NCI-H446 treated with DMSO at 0.1 percent for 48 hours (cell line): ENCODE measurements around the gene LORICRIN.

Source experiments
- DNase-seq: peaks from one replicate; lab custom pipeline; 2025; lab: John Stamatoyannopoulos, UW

LORICRIN gene

DNA sequence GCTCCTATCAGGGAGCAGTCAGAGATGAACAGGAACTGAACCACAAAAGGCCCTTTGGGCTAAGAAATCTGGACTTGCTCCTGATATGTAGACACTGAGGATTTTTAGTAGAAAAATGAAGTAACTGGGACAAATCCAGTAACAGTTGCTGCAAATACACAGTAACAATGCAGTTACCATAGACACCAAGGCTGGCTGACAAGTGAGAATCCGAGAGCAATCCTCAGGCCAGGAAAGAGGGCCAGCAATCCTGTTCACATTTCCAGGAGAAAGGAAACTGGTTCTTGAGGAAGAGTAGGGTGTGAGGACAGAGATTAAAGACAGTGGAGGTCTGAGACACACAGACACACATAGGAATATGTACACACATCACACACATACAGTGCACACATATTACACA, 9.3 kb upstream of the LORICRIN start:
- DNase-seq, result no peak

DNA sequence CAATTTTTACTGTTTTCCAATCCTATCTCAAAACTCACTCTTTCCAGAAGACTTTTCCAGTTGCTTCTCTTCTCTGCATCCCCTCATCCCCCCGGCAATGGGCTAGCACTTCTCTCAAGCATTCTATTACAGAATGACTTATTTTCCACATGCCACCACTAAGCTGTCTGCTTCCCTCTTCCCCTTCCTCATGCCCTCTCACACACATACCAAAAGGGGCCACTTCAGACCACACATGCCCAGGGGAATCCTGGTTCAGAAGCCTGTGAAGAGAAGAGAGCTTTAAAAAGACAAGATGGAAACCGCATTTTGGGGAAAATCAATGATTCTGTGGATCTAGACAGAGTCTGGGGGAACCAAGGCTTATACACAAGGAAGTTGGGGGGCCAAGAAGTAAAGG, 8.4 kb upstream of the LORICRIN start:
- DNase-seq, result no peak

DNA sequence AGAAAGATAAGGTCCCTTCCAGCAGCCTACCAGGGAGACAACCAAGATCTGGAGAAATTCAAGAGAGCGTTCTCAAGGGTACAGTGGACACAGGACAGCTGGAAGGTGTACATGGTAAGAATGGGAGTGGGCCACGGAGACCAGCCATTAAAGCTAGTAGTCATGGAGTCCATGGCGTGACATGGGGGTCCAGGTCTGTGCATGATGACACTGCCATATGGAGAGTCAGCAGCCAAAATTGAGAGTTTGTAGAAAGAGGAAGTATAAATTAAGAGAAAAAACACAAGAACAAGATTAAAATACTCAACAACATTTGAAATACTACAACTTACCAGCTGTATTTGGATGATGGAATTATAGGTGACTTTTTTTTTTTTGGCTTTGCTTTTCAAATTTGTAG, 7.9 kb upstream of the LORICRIN start:
- DNase-seq, result no peak

DNA sequence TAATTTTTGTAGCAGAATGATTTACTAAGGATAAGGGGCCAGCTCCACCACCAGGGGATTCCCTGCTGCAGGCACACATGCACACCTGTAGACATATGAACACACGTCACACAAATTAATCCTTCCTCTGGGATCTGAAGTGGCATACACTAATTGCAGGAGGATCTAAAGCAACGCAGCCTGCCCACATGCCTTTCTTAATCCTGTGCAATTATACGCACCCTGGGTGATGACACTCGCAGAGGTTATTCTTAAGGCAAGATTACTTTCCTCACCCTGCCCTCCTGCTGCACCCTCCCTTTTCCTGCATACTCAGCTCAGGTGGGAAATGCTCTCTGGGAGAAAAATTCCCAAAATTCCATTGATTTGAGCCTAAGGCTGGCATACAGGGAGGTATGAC, 7.5 kb upstream of the LORICRIN start:
- no peak for DNase-seq

DNA sequence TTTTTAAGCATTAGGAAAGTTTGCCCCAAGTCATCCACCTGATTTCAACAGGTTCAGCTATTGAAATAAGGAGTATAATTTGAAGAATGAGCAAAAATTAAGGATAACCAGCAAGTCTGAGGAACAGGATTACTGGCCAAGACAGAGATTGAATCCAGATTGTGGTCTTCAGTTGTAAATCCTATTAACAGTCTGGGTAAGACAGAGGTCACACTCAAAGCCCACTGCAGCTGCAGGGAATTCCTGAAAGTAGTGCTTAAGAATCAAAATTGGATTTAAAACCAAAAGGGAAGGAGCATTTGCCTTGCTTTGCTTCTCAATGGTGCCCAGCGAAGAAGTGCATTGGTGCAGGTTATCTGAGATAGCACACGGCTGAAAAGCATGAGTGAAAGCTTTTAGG, 6.4 kb upstream of the LORICRIN start:
- DNase-seq, result no peak

DNA sequence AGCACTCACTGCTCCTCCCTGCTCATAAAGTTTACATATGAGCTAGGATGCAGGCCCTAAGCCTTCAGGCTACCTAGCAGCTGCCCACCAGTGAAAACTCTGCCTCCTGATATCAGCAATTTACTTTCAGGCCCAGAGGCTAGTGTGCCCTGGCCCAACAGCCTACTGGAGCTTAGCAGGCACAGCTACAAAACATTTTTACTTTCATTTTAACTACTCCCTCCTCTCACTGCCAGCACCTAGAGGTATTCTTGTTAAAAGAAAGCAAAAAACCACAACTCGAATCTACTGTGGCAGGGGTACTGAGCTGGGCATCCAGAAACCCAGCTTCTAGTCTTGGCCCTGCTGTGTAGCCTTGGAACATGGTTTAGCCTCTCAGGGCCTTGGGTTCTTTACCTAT, 5.8 kb upstream of the LORICRIN start:
- DNase-seq, result no peak

DNA sequence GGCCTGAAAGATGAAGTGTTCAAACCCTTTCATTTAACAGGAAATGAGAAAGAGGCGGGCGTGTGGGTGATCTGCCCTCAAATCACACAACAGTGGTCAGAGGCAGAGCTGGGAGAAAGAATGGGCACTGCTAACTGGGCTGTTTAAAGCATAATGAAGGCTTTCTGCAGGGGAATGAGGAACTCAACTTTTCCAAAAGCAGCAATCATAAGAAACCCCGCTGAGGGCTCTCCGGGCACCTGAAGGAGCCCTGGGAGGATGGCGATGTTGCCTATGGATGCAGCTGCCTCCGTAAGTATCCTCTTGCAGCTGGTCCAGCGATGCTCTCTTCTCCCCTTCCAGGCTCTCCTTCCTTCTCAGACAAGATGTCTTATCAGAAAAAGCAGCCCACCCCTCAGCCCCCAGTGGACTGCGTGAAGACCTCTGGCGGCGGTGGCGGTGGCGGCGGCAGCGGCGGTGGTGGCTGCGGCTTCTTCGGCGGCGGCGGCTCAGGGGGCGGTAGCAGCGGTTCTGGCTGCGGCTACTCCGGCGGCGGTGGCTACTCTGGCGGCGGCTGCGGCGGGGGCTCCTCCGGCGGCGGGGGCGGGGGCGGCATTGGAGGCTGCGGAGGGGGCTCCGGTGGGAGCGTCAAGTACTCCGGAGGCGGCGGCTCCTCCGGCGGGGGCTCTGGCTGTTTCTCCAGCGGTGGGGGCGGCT, 1.2 kb downstream of the LORICRIN start:
- DNase-seq, result no peak

DNA sequence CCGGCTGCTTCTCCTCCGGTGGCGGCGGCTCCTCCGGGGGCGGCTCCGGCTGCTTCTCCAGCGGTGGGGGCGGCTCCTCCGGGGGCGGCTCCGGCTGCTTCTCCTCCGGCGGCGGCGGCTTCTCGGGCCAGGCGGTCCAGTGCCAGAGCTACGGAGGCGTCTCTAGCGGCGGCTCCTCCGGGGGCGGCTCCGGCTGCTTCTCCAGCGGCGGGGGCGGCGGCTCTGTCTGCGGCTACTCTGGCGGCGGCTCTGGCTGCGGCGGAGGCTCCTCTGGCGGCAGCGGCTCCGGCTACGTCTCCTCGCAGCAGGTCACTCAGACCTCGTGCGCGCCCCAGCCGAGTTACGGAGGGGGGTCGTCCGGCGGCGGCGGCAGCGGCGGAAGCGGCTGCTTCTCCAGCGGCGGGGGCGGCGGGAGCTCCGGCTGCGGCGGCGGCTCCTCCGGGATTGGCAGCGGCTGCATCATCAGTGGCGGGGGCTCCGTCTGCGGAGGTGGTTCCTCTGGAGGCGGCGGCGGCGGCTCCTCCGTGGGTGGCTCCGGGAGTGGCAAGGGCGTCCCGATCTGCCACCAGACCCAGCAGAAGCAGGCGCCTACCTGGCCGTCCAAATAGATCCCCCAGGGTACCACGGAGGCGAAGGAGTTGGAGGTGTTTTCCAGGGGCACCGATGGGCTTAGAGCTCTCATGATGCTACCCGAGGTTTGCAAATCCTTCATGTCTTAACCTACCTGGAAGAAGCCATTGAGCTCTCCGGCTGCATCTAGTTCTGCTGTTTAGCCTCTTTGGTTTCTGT, 2.0 kb downstream of the LORICRIN start:
- DNase-seq, result no peak

DNA sequence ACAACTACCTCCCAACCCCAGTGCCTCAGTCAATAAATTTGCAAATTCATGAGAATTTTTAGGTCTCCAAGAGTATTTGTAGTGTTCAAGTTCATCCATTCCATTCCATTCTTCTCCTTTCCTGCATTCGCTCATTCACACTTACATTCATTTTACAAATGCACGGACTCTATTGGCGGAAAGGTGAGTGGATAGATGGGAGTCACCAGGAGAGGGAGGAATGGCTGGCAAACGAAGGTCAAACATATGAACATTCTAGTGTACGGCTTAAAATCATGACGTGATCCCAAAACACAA, 2.5 kb downstream of the LORICRIN start:
- DNase-seq, result no peak

DNA sequence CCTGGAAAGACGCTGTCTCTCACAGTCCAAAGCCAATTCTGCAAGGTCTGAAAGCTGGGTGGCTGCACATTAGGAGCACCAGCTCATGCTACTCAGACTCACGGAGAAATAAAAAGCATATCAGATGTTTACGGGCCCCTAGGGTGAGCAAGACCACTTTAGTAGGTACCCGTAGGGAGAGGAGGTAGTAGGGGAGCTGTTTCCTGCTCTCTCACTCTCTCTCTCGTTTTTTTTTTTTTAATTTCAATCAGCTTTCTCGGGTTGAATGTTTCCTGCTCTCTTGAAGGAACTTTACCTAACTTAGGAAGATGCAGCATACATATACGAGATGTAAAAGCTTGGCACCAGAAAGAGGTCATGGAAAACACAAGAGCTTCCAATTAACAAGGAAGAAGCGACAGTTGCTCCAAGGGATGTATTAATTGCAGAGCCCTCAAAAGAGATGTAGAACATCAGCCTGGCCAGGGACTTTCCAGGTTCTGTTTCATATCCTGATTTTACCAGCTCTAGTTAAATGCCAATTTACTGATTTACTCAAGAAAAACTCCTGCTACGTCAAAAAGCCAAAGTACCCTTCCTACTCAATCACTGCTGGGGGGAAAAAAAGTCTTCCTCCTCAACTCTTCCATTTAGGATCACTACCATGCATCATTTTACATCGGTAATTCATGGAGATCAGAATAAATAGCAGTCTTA, 3.1 kb downstream of the LORICRIN start:
- no peak for DNase-seq

DNA sequence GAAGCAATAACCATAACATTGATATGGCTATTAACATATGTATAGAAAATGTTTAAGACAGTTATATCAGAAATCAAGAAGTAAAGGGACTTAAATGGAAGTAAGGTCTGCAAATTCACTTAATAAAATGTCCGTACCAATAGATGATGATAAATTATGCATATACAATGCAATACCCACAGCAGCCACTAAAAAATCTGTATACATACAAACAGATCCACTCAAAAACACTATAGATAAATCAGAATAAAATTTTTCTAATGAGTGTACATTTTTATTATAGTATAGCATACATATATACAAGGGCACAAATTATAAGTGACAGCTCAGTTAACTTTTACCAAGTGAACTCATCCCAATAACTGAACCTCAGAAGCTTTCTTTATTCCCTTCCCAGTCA, 6.0 kb downstream of the LORICRIN start:
- no peak for DNase-seq

DNA sequence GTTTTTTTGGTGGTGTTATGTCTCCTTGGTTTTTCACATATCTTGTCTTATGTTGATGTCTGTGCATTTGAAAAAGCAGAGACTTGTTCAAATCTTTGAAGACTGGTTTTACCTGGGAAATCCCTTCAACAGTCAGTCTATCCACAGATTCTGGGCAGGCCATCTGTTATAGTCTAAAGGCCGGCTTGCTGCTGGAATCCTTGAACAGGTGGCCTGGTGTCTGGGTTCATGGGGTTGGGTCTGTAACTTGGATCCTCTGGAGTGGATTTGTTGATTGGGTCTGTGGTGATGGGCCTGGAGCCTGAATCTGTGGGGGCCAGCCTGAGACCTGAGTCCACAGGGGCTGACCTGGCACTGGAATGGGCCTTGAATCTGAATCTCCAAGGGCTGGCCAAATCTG, 12.2 kb downstream of the LORICRIN start:
- no peak for DNase-seq

DNA sequence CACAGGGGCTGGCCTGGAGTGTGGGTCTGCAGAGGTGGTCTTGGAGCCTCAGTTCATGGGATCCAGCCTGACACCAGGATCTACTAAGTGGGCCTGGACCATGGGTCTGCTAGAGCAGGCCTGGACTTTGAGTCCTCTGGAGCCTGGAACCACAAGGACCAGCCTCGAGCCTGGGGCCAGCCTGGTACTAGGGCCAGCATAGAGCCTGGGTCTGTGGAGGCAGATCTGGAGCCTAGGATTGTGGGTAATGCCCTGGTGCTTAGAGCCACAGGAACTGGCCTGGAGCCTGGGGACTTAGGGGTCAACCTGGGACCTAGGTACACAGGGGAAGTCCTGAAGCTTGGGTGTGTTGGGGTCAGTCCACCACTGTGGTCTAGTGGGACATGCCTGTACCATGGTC, 12.7 kb downstream of the LORICRIN start:
- DNase-seq, result no peak

DNA sequence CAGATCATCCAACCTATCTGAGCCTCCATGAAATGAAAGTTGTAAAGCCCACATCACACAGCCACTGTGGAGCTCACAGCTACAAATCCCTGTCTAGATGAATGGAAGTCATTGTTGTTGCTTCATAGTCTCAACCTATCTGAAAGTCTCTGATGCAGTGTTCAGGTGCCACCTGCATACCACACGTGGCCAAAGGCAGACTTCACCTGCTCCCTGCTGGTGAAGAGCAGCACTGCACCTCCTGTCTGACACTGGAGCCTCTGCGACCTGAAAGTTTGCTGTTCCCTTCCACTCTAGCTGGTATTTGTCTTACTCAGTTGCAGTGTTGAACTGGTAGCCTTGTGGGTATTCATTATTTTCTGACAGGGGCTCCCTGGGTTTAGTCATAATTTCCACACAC, 18.4 kb downstream of the LORICRIN start:
- DNase-seq, result no peak

DNA sequence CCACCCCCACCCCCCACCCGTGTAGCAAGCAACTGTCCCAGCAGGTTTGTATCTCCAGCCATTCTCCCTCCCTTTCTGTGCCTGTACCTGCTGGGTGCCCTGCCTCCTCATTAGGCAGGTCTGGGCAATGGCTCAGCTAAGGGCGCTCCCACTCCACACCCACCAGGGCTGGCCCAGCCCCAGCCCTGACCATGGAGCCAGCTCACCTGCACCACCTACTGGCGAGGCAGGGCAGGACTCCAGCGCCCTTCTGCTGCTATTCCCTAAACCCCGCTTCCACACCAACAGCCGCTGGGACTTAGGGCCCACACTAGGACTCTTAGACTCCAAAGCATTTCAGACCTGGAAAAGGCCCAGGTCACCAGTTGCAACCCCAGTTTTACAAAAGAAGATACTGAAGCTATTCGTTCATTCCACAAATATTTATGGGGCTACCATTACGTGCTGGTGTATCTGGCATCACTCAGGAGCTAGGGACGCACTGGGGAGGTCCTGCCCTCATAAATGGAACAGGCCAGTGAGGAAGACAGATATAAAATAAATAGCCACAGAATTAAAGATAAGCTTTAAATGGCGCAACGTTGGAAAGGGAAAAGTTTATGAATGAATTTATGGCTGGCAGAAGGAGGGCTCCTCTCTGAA, 29.3 kb downstream of the LORICRIN start:
- DNase-seq, result no peak

DNA sequence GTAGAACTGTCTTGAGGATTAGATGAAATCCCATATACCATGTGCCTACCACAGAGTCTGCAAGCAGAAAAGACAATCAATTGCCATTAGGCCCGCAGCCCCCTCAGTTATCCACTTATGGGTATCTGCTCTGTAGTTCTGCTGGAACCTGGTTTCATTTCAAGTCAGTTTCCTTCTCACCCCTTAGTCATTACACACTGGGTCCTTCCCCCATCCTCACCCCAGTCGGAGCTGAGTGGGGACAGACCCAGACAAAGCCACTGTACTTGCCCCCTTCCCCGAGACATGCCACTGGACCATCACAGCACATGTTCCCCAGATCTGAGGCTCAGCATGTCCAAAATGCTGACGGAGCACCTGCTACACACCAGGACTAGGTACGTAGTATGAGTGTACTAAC, 32.0 kb downstream of the LORICRIN start:
- no peak for DNase-seq

DNA sequence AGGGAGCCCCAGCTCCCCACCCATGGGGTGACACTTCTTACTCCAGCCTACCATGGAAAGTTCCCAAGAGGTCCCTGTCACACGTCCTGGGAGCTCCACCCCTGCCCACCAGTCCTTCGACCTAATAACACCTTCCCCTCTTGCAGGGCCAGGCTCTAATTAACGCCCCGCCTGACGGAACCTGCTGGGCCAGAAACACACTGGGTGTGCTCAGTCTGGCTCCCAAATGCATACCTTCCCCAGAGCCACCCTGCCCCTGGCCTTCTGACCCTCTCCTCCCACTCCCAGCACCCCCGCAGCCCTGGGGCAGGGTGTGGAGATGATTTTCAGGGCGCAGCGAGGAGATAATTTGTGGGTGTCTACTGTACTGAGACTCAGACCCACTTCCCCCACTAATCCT, 32.7 kb downstream of the LORICRIN start:
- DNase-seq, result no peak

DNA sequence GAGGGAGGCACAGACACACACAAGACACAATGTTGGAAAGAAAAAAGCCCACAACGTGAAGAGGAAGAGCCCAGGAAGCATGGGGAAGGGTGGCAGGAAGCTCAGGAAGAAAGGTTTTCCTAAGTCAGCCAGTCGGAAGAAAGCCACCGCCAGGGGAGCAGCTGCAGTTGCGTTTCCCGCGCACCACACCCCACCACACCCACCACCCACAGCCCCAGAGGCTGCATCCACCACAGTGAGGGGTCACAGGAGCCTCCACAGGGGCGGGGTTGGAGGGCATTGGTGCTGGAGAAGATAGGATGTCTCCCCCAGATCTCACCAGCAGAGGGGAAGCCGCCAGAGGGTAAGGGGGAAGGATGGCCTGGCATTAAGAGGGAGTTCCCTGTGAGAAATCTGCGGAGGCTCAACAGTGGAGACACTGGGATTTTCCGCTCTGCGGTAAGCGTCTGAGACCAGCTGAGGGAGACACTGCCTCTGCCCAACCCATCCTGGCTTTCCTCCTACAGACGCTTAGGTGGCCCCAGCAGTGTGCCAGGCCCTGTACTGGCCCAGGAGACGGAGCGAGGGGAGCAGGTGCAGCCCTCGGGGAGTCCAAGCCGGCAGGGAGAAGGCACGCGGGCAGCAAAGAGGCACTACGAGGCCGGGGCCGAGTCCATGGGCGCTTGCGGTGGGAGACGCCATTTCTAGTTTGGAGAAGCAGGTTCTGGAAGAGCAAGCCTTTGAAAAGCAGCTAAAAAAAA, 33.4 kb downstream of the LORICRIN start:
- no peak for DNase-seq

DNA sequence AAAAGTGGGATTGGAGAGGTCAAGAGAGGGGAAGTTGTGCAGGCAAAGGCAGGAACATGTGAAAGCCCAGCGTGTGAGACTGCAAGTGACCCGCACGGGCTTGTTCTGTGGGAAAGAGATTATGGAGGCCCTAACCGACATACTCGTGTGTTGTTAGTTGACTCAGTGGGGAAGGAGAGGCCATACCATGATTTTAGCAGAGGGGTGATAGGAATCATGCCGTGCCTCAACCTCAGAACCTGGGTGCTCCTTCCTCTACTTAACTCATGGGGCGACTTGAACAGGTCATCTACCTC, 33.9 kb downstream of the LORICRIN start:
- DNase-seq, result no peak

DNA sequence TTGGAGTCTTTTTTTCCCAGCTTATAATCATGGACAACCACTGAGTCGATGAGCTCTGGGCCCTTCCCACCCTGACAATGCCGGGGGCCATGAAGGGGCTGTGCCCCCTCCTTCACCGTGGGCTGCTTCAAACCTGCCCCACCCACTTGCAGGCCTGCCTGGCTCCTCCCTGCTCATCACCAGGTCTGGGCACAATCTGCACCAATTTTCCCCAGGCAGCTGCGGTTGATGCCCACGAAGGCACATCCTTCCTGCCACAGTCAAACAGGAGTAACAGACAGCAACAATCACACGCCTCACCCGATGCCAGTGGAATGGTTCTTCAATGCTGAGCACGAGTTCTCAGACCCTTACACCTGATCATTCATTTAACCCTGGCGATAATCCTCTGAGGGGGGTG, 34.4 kb downstream of the LORICRIN start:
- no peak for DNase-seq

DNA sequence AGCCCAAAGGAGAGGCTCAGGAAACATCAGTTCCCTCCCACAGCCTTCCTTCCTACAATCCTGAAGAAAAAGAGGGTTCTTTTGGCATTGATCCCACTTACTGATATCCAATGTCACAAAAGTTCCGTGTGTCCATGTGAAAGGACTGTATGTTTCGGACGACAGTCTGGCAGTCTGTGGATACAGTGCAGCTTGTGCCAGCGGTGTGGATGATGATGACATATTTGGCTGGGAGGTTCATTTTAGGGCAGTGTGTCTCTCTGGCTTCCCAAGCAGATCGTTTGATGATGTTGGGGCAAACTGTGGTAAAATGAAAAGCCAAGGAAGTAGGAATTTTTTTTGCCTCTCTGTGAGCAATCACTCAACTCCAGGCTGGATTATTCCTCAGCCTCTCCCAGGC, 42.8 kb downstream of the LORICRIN start:
- DNase-seq, result no peak

DNA sequence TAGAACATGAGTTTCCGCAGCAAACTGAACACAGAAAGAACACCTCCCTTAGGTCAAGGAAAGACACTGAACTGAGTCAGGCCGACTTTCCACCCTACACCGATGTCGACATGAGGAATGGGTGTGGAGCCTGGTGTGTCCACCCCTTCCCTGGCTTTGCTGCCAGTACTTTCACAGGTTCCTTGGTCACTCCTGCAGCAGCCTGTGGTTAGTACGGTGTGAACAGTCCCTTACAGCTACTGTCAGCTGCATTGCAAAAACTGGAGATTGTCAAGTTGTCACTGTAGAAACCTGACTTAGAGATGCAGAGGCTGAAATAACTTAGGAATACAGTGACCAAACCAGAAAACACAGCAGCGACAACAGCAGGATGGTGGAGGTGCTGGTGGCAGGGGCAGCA, 46.2 kb downstream of the LORICRIN start:
- no peak for DNase-seq
